ENCODE data around the gene SLC35D3. TPM values are rescaled to one million over a fixed set of nuclear protein-coding genes. Genes with fewer than 3 reads are reported as not detected.
A peak's percentile ranks its signal among the peaks of the same experiment; 100 is the strongest.
"Not testable (repeated sequence)": the region's sequence is repeated elsewhere in the genome, so short reads cannot be mapped to it uniquely, and the experiment has no call there.

SLC35D3 gene
- total RNA-seq (not detected in 2 replicates), polyA plus RNA-seq (0.12 TPM in 1 of 2 replicates, not detected in the other)

DNA sequence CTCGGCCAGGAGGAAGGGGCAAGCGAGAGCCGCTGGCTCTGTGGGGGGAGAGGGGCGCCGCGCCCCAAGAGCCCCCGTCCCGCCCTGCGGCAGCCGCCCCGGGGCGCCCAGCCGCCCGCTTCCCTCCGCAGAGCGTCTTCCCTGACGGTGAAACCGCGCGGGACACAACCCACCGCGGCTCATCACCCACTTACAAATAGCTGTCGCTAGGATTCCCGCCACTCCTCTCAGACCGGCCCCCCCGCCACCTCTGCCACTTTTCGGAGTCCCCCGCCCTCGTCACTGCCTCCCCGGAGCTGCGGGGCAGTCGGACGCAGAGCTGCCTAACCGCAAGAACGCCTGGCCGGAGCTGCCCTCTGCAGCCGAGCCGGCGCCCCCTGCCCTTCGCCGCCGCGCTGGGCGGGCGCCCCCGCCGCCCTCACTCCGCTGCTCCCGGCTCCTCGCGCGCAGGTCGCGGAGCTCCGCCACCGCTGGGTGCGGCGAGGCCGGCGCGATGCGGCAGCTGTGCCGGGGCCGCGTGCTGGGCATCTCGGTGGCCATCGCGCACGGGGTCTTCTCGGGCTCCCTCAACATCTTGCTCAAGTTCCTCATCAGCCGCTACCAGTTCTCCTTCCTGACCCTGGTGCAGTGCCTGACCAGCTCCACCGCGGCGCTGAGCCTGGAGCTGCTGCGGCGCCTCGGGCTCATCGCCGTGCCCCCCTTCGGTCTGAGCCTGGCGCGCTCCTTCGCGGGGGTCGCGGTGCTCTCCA lies at the start of gene SLC35D3:
Gene SLC35D3 (plus strand): TSS at position 366 of the 749 bp plus-strand sequence. CDS start 128 bp downstream, at position 494.
- DNase-seq (ENCODE audit: low spot score), result peak; percentile 20
- peak within 1 kb of the TSS; percentile 100 for H3K4me2 ChIP-seq

GRCh38 chr6:136873748-136874147 lies 48.4 kb upstream of the SLC35D3 start:
- Histone ChIP-seq H3K27ac (no peak overlapping the region), H3K36me3 (replicated peaks; ENCODE audit: insufficient read depth, low read depth) (no peaks in the 10 kb centered on the region), H3K9me3 (ENCODE audit: low read depth) (peaks cover 12% of the 10 kb centered on the region), H3K9me2 (replicated peaks; ENCODE audit: insufficient read depth) (no peaks in the 10 kb centered on the region), H3K4me2 (no peak overlapping the region), H3K27me3 (no peaks in the 10 kb centered on the region), H4K20me1 (ENCODE audit: insufficient read depth, poor library complexity, severe bottlenecking) (no peaks in the 10 kb centered on the region), H3K4me3 (peak overlapping the region; percentile 17), H2AFZ (no peak overlapping the region), H3K79me2 (no peaks in the 10 kb centered on the region), H3K4me1 (ENCODE audit: insufficient read depth) (no peaks in the 10 kb centered on the region)
- TF ChIP-seq CTCF (IDR thresholded peaks at IDR 0.05; ENCODE audit: poor library complexity) (no peak), EZH2 (IDR thresholded peaks at IDR 0.05; ENCODE audit: borderline replicate concordance) (no peak), EZH2phosphoT487 (IDR thresholded peaks at IDR 0.05; ENCODE audit: low read depth, severe bottlenecking, unreplicated experiment) (no peak)
- DNase-seq (ENCODE audit: low spot score), result peak; percentile 6
- WGBS (ENCODE audit: low lambda C conversion rate, missing lambda C conversion rate), result 95% methylated on average over 3 of the region's 3 CpGs

More for the DNA sequence above, at the start of gene SLC35D3:
- no peak within 1 kb of the TSS for H3K27ac ChIP-seq
- peak; percentile 68 for TF ChIP-seq EZH2 (IDR thresholded peaks at IDR 0.05; ENCODE audit: borderline replicate concordance)
- no peak for TF ChIP-seq EZH2phosphoT487 (IDR thresholded peaks at IDR 0.05; ENCODE audit: low read depth, severe bottlenecking, unreplicated experiment)
- H2AFZ ChIP-seq, result peak within 1 kb of the TSS; percentile 84
- peak within 1 kb of the TSS; percentile 51 for H3K4me3 ChIP-seq
- no peaks in the 10 kb centered on the region for H3K36me3 ChIP-seq (replicated peaks; ENCODE audit: insufficient read depth, low read depth)
- no peaks in the 10 kb centered on the region for H4K20me1 ChIP-seq (ENCODE audit: insufficient read depth, poor library complexity, severe bottlenecking)
- H3K79me2 ChIP-seq, result no peaks in the 10 kb centered on the region
- H3K4me1 ChIP-seq (ENCODE audit: insufficient read depth), result peaks cover 14% of the 10 kb centered on the region
- H3K27me3 ChIP-seq, result peaks cover 66% of the 10 kb centered on the region
- H3K9me2 ChIP-seq (replicated peaks; ENCODE audit: insufficient read depth), result no peaks in the 10 kb centered on the region
- no peaks in the 10 kb centered on the region for H3K9me3 ChIP-seq (ENCODE audit: low read depth)
- WGBS (ENCODE audit: low lambda C conversion rate, missing lambda C conversion rate), result 1% methylated on average over 40 of the region's 86 CpGs

- not testable (repeated sequence) for H3K4me2 ChIP-seq; H3K27ac ChIP-seq; H4K20me1 ChIP-seq (ENCODE audit: insufficient read depth, poor library complexity, severe bottlenecking); H3K9me2 ChIP-seq (replicated peaks; ENCODE audit: insufficient read depth); H3K4me1 ChIP-seq (ENCODE audit: insufficient read depth); H2AFZ ChIP-seq; H3K36me3 ChIP-seq (replicated peaks; ENCODE audit: insufficient read depth, low read depth); H3K79me2 ChIP-seq; DNase-seq (ENCODE audit: low spot score); H3K4me3 ChIP-seq; H3K27me3 ChIP-seq
- H3K9me3 ChIP-seq (ENCODE audit: low read depth), result peaks cover 12% of the 10 kb centered on the region
- WGBS (ENCODE audit: low lambda C conversion rate, missing lambda C conversion rate), result 97% methylated on average over 4 of the region's 4 CpGs
Observed at GRCh38 chr6:136876469-136876868, 45.6 kb upstream of the SLC35D3 start.

GRCh38 chr6:136880748-136881460 lies 41.2 kb upstream of the SLC35D3 start:
- H3K9me2 ChIP-seq (replicated peaks; ENCODE audit: insufficient read depth), result no peaks in the 10 kb centered on the region
- H3K4me3 ChIP-seq, result no peak overlapping the region
- no peak for TF ChIP-seq EZH2phosphoT487 (IDR thresholded peaks at IDR 0.05; ENCODE audit: low read depth, severe bottlenecking, unreplicated experiment)
- no peak for TF ChIP-seq EZH2 (IDR thresholded peaks at IDR 0.05; ENCODE audit: borderline replicate concordance)
- no peak for TF ChIP-seq CTCF (IDR thresholded peaks at IDR 0.05; ENCODE audit: poor library complexity)
- H2AFZ ChIP-seq, result no peak overlapping the region
- H3K36me3 ChIP-seq (replicated peaks; ENCODE audit: insufficient read depth, low read depth), result no peaks in the 10 kb centered on the region
- DNase-seq (ENCODE audit: low spot score), result no peak
- H4K20me1 ChIP-seq (ENCODE audit: insufficient read depth, poor library complexity, severe bottlenecking), result no peaks in the 10 kb centered on the region
- H3K4me2 ChIP-seq, result no peak overlapping the region
- H3K27ac ChIP-seq, result no peak overlapping the region
- no peaks in the 10 kb centered on the region for H3K4me1 ChIP-seq (ENCODE audit: insufficient read depth)
- 89% methylated on average over 4 of the region's 4 CpGs for WGBS (ENCODE audit: low lambda C conversion rate, missing lambda C conversion rate)
- H3K9me3 ChIP-seq (ENCODE audit: low read depth), result no peaks in the 10 kb centered on the region
- no peaks in the 10 kb centered on the region for H3K27me3 ChIP-seq
- no peaks in the 10 kb centered on the region for H3K79me2 ChIP-seq

All from hepatocyte (in vitro differentiated cells).